Measurements from ENCODE around the gene LEP.

GRCh38 chr7:128233471-128233870 is 7.6 kb upstream of the LEP start:
- TF ChIP-seq CTCF (conservative IDR thresholded peaks at IDR 0.05) = no peak
- TF ChIP-seq ZFX (IDR thresholded peaks at IDR 0.05) = no peak

Measured in C4-2B (cell line).